Fibroblast of skin of left biceps (primary cell): ENCODE results near the gene DMXL1.
A peak's percentile ranks its signal among the peaks of the same experiment; 100 is the strongest.
"Not testable (repeated sequence)": the region's sequence is repeated elsewhere in the genome, so short reads cannot be mapped to it uniquely, and the experiment has no call there.

ENCODE experiments used
- DNase-seq, 2 experiments: peaks; one replicate each; pipeline ENCODE4 v3.0.0-alpha.2; 2013; ENCODE audit warnings: low read depth in 2 of 2

DMXL1 gene

DNA sequence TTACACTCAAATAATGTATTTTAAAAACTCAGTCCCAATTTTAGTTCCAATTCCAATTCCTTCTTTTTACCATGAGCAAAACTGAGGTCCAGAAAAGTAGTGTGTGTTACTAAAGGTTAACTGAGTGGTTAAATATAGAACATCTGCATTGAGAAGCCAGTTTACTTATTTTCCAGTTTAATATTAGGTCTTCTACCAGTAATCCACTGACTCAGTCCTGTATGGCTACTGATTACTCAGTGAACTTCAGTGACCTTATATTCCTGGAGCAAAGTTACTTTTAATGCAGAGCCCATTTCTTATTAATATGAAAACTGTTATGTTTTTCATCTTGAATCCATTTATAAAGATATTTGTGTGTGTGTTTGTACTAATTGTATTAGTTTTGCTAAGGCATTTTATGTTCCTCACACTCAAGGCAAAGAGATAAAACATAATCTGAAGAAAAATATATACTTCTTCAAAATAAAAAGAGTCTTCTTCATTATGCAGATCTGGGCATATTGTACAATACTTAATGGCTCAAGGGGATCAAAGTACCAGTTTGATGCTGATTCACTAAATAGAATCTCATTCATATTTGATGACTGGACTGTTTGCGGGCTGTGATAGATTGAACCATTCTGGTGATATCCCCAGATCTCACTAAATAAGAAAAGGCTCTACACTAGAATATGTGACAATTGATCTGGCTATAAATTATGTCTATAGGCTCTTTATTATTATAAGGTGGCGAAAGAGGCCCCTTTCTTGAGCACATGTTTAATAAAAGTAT lies 60.8 kb downstream of the DMXL1 start:
- no peak for DNase-seq

DNA sequence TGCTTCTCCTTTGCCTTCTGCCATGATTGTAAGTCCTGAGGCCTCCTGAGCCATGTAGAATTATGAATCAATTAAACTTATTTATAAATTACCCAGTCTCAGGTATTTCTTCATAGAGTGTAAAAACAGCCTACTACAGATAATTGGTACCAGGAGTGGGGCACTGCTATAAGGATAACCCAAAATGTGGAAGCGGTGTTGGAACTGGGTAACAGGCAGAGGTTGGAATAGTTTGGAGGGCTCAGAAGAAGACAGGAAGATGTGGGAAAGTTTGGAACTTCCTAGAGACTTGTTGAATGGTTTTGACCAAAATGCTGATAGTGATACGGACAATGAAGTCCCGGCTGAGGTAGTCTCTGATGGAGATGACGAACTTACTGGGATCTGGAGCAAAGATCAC lies 64.9 kb downstream of the DMXL1 start:
- not testable (repeated sequence) for DNase-seq

DNA sequence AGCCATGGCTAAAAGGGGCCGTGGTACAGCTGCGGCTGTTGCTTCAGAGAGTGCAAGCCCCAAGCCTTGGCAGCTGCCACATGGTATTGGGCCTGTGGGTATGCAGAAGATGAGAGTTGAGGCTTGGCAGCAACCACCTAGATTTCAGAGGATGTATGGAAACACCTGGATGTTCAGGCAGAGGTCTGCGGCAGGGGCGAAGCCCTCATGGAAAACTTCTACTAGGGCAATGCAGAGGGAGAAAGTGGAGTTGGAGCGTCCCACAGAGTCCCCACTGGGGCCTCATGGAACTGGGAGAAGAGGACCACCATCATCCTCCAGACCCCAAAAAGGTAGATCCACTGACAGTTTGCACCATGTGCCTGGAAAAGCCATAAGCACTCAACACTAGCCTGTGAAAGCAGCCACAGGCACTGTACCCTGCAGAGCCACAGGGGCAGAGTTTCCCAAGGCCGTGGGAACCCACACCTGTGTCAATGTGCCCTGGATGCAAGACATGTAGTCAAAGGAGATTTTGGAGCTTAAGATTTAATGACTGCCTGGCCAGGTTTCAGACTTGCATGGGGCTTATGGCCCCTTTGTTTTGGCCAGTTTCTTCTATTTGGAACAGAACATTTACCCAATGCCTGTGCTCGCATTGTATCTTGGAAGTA lies 65.9 kb downstream of the DMXL1 start:
- no peak for DNase-seq

GRCh38 chr5:119153629-119154028 lies 82.7 kb downstream of the DMXL1 start:
- DNase-seq = no peak

DNA sequence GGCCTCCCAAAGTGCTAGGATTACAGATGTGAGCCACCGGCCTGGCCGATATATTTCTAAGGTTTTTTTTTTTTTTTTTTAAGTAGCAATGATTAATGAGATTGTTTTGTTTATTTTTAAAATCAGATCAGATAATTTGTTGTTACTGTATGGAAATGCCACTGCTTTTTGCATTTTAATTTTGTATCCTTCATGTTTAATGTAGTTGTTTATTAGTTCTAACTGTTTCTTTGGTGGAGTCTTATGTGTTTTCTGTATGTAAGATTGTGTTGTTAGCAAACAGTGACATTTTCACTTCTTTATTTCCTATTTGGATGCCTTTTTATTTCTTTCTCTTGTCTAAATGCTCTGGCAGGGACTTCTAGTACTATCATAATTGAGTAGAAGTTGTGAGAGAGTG lies 87.3 kb downstream of the DMXL1 start:
- DNase-seq = no peak

DNA sequence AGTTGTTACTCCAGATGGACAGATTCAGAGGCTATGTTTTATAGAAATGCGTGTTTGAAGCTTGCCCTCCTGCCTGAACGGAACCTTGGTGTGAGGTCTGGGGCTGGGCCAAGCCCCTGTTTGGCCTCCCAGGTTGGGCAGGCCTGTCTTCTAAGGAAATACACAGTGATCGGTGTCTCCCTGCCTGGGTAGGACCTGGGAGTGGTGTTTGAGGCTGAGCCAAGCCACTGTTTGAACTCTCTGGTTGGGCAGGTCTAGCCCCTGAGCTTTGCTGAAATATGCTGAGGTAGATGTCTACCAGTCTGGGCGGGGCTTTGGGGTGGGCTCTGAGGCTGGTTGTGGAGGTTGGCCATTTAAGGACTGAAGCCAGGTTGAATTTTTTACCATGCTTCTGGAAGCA lies 90.5 kb downstream of the DMXL1 start:
- DNase-seq = no peak

DNA sequence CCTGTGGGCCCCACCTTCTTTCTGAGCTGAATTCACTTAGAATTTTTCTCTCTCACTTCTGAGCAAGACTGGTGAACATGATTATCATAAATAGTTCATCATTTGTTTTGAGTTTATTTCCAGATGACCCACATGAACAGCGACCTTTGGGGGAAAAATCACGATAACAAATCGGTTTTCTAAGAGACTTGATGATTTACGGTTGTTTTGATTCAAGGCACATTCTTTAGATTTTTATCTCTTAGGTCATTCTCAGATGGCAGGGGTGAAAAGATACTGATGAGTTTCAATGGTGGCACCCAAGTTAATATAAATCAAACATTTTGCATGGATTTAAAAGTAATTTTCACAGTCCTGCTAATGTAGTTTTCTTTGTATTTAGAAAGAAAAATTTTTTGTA lies 95.1 kb downstream of the DMXL1 start:
- peak in 1 of 2 experiments; percentile 1 for DNase-seq

DNA sequence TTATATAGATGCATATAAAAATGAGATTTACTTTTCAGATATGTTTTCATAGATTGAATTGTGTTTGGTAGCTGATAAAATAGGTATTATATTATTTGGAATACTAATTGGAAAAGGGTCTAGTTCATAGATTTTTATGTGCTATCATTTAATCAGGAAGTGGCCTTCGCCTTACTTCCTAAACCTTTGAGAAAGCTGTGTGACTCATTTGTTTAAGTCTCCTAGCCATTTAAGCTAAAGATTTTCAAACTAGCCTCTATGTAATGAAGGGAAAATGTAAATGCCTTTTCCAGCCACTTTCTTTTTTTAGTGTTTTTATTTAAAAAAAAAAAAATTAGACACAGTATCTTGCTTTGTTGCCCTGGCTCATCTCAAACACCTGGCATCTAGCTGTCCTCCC lies 97.5 kb downstream of the DMXL1 start:
- no peak for DNase-seq

- DNase-seq = no peak
These were observed 100.8 kb downstream of the DMXL1 start for GRCh38 chr5:119171686-119172085.

GRCh38 chr5:119174578-119175163 lies 103.8 kb downstream of the DMXL1 start:
- DNase-seq = no peak

DNA sequence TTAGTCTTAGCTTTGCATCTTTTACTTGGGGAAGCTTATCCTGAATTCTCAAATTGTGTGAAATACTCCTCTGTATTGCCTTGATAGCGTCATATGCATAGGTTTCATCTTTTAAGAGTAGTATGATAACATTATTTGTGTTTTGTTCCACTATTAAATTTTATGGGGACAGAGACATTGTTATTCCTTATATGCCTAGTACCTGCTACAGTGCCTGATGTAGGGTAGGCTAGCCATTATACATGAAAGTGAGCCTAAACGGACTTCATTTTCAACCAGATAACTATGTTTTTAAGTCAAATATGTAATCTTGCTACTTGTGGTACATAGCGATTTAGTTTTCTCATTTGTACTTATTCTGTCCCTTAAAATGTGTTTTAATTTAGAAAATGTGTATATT lies 105.9 kb downstream of the DMXL1 start:
- DNase-seq = no peak

GRCh38 chr5:119177226-119177625 lies 106.3 kb downstream of the DMXL1 start:
- DNase-seq = no peak

DNA sequence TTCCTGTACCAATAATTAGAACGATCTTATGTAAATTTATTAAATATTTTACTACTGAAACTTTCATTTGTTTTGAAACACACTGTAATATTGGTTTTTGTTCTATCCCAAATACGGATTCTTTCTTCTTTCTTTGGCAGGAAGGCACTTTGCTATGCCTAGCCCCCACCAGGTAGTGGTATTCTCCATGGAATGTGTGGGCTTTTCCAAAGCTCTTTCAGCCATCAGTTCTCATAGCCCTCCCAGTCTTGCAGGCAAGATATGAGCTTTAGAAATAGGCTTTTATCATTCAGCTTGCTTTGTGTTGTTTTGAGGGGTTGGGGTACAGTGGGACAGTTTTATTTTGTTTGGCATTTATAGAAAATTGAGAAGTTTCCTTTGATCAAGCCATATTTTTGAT lies 107.5 kb downstream of the DMXL1 start:
- DNase-seq = no peak

- no peak for DNase-seq
These were observed 109.2 kb downstream of the DMXL1 start for GRCh38 chr5:119179857-119180641.

DNA sequence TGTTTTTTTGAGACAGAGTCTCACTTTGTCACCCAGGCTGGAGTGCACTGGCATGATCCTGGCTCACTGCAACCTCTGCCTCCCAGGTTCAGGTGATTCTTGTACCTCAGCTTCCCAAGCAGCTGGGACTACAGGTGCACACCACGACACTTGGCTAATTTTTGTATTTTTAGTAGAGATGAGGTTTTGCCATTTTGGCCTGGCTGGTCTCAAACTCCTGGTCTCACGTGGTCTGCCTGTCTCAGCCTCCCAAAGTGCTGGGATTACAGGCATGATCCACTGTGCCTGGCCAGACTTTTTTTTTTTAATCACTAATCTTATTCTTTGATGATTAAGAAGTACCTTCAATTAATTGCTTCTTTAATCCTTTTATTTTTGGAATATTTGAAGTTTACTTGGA lies 114.6 kb downstream of the DMXL1 start:
- not testable (repeated sequence) for DNase-seq

GRCh38 chr5:119187776-119188529 lies 117.1 kb downstream of the DMXL1 start:
- DNase-seq = no peak

DNA sequence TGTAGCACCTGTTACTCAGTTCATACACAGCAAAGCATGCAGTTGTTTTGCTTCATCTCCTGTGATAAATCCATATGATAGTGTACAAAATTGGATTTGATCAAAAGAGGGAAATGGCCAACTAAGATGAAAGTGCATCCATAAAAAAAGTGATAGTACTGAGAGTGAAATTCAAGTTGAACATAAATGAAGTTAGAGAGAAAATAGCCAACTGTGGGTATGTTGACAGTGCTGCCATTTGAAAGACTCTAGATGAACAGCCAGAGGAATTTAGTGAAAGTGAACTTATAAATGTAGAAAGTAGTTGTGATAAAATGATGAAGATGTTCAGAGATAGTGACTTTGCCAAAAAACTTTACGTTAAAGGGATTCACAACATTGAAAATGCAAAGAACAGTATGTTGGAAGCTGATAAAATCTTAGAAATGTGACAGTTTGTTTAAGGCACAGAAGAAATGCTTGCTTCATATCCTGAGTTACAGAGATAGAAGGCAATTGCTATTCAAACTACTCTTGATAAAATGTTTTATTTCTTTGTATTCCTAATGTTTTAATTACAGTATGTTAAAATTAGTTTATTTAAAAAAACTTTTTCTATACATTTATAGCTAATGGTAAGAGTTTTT lies 119.7 kb downstream of the DMXL1 start:
- DNase-seq = no peak

- no peak for DNase-seq
These were observed 121.1 kb downstream of the DMXL1 start for GRCh38 chr5:119191944-119192343.

- no peak for DNase-seq
These were observed 129.9 kb downstream of the DMXL1 start for GRCh38 chr5:119200795-119201194.

DNA sequence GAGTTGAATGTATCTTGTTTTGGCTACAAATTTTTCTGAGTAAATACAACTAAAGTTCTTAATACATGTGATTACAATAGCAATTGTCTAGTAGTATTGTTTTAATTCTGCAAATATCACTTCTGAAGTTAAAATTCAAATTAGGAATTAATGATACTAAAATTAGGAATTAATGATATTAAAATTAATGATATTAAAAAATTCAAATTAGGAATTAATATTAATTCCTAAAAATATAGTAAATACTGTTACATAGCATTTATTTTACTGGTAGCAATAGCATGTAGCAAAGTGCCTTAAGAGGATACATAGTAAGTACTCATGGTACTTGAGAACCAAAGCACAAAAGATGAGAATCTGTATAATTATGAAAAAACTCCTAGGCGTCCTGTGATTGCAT lies 136.2 kb downstream of the DMXL1 start:
- DNase-seq = no peak

DNA sequence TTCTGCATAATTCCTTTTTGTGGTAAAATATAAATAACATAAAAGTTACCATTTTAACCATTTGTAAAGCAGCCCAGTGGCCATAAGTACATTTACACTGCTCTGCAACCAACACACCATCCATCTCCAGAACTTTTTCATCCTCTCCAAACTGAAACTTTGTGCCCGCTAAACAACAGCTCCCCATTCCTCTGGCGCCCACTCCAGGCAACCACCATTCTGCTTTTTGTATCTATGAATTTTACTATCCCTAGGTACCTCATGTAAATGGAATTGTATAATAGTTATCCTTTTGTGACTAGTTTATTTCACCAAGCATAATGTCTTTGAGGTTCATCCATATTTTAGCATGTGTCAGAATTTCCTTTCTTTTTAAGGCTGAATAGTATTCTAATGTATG lies 141.1 kb downstream of the DMXL1 start:
- no peak for DNase-seq
